ENCODE measurements around the gene KHDRBS1. TPM values are rescaled to one million over a fixed set of nuclear protein-coding genes. Genes with fewer than 3 reads are reported as not detected.
"Not testable (repeated sequence)": the region's sequence is repeated elsewhere in the genome, so short reads cannot be mapped to it uniquely, and the experiment has no call there.

The KHDRBS1 gene, protein sequence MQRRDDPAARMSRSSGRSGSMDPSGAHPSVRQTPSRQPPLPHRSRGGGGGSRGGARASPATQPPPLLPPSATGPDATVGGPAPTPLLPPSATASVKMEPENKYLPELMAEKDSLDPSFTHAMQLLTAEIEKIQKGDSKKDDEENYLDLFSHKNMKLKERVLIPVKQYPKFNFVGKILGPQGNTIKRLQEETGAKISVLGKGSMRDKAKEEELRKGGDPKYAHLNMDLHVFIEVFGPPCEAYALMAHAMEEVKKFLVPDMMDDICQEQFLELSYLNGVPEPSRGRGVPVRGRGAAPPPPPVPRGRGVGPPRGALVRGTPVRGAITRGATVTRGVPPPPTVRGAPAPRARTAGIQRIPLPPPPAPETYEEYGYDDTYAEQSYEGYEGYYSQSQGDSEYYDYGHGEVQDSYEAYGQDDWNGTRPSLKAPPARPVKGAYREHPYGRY
- total RNA-seq (2014; rRNA removed; shearing (Covaris generic)), result 54.4 and 59.0 TPM in 2 replicates

- DNase-seq (ENCODE audit: low read depth), result peak; percentile 98
Measured at GRCh38 chr1:32013386-32014198, at the start of gene KHDRBS1. Gene KHDRBS1 (plus strand): TSS chr1:32013868. CDS start chr1:32013996, 128 bp downstream.

DNA sequence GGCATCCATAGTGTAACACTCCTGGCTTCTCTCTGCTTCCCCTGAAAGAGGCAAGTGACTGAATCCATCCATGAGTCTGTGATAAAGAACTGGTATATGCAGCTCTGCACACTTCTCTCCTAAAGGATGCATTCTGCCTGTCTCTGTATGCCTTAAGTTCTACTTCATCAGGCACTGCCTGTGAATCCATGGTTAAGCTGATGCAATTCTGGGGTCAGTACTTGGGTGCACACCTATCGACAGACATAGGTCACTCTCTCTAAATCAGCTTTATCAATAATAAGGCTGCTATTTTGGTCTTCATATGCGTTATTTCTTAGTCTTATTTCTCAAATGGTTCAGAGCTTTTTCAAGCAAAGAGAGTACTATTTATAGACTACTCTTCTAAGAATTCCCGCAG, 42.8 kb upstream of the KHDRBS1 start:
- DNase-seq (ENCODE audit: low read depth), result no peak

DNA sequence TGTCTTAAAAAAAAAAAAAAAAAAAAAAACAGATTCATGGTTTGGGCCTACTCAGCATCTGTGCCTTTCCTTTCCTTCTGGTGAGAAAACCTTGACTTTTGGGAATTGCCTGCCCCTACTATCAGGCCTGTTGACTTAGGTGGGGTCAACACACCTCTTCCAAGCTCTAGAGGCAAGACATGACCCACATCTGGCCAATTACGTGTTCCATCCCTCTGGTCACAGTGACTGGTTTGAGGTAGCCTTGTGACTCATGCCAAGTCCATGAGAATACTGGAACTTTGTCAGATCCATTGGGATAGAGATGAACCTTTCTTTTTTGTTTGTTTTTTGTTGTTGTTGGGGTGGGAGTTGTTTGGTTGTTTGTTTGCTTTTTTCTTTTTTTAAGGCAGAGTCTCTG, 37.3 kb upstream of the KHDRBS1 start:
- peak; percentile 69 for DNase-seq (ENCODE audit: low read depth)

- peak; percentile 53 for DNase-seq (ENCODE audit: low read depth)
Measured at GRCh38 chr1:31977385-31978131, 36.1 kb upstream of the KHDRBS1 start.

DNA sequence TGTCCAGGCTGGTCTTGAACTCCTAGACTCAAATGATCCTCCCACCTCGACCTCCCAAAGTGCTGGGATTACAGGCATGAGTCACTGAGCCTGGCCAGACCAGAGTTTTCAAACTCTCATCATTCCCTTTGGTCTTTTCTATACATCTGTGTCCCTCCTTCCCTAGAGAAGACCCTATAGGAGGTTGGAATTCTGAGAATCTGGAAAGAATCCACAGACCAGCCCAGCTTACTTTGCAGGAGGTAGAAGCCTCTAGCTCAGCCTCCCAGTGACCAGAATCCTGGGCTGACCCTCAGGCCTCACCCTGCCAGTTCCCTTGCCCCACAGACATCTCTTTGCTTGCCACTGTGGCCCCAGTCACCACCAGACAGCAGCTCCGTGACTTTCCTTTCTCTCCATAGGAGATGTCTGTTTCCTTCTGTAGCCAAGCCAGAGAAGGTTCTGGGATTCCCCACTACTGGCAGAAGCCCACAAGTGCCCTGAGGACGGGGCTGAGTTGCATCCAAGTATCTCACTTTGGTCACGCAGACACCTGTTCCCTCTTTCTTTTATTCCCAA, 34.7 kb upstream of the KHDRBS1 start:
- no peak for DNase-seq (ENCODE audit: low read depth)

DNA sequence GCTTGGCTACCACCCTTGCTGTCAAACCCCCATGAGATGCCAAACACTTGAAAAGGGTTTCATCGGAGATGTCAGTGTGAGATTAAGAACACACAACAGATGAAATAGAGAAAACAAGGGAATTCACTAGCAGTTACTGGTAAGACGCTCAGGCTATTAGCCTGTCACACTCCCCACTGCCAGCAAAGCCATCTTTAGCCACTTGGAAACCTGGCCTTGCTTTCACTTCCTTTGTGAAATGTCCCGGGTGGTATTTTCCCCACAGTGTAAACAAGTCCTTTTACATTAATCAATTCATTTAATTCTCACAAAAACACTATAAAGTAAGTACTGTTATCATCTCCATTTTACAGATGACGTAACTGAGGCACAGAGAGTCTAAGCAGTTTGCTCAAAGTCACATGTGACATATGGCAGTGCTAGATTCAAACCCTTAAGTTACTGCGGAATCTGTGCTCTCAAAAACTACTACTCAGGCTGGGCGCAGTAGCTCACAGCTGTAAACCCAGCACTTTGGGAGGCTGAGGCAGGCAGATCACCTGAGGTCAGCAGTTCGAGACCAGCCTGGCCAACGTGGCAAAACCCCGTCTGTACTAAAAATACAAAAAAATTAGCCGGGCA, 32.7 kb upstream of the KHDRBS1 start:
- no peak for DNase-seq (ENCODE audit: low read depth)

DNA sequence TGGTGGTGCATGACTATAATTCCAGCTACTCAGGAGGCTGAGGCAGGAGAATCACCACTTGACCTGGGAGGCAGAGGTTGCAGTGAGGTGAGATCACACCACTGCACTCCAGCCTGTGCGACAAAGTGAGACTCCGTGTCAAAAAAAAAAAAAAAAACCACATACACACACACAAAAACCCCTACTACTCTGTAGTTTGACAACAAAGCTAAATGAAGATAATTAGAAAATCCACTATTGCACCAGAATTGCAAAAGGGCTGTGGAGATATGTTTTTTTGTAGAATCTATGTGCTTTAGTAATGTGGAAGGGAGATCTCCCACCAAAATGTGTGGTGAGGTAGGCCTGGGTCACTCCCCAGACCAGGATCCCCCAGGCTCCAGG, 32.2 kb upstream of the KHDRBS1 start:
- DNase-seq (ENCODE audit: low read depth), result no peak

GRCh38 chr1:31981972-31982371, 31.7 kb upstream of the KHDRBS1 start:
- DNase-seq (ENCODE audit: low read depth), result no peak

DNA sequence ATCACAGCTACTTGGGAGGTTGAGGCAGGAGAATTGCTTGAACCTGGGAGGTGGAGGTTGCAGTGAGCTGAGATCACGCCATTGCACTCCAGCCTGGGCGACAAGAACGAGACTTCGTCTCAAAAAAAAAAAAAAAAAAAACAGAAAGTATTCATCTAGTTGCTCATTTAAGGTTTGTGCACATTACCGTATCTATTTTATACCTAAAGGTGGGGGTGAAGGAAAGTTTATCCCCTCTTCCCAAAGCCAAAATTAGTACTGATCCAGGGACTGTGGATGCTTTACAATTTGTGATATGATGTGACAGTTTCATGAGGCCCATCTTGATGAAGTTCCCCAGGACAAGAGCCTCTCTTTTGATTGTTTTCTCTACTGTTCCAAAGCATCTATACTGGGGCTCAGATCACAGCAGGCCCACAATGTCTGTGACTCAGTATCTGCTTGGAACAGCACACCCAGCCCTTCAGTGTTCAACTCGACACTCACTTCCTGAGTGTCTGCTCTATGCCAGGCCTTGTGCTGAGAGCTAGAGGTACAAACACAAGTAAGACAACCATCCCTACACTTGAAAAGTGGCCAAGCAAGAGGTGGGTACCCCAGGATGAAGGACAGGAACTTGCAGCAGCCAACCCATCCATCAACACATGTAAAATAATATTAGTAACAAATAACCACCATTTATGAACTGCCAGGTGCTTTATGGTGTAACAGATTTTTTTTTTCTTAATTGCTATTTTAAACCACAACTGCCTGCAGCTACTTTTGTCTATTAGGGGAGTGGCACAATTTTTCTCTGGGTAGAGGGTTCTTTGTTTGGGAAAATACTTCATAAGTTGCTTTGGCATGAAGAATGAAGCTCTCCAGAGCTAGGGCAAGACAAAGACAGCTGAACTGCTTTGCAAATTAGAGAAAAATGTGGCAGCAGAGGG, 29.0 kb upstream of the KHDRBS1 start:
- DNase-seq (ENCODE audit: low read depth), result peak; percentile 35

DNA sequence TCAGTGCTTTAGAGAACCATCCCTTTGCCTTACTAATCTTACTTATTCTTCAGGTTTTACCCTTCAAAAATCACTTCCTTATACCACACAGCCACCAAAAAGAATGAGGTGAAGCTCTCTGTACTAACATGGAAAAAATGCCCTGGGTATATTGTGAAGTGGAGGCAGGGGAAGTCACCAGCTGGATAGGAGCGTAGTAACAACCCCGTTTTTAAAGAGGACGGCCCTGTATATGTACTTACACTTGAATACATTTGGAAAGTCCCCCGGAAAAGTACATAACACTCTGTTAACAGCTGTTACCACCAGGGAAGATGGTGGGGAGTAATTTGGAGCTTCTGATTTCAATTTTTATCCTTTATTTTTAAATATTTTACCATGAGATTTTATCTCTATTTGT, 28.2 kb upstream of the KHDRBS1 start:
- DNase-seq (ENCODE audit: low read depth), result no peak

DNA sequence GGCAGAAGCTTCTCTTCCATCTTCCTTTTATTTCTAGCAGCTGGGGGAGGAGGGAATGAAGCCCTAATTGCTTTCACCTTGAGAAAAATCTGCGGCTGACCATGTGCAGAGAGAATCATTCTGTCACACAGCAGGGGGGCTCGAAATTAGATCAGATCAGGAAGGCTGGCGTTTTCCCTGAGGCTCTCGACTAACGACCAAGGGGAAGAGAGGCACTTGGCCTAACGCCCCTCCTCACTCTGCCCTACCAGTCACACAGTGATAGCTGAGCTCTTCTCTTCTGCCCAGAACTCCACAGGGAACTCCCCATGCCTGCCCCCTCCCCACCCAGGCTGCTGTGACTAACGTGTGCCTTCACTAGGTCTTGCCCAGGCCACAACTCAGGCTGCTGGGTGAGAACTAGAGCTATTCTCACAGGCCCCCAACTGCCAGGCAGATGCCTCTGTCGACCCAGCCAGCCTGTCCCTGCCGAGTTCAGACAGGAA, 26.5 kb upstream of the KHDRBS1 start:
- no peak for DNase-seq (ENCODE audit: low read depth)

GRCh38 chr1:31989964-31990363, 23.7 kb upstream of the KHDRBS1 start:
- no peak for DNase-seq (ENCODE audit: low read depth)

DNA sequence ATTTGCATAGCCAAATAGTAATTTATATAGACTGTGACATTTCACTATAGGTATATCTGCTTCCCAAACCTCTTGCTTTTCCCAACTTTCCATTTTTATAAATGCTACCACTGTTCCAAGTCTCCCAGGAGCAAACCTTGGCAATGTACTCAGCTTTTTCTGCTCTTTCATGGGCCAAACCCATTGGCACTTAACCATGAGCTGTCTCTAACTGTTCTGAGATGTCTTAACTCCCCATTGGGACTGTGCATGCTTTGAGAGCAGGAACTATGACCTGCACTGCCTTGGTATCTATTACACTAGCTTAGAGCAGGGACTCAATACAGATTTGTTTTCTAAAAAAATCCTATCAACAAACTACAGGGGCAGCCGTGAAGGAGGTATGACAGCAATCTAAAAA, 22.5 kb upstream of the KHDRBS1 start:
- DNase-seq (ENCODE audit: low read depth), result no peak

DNA sequence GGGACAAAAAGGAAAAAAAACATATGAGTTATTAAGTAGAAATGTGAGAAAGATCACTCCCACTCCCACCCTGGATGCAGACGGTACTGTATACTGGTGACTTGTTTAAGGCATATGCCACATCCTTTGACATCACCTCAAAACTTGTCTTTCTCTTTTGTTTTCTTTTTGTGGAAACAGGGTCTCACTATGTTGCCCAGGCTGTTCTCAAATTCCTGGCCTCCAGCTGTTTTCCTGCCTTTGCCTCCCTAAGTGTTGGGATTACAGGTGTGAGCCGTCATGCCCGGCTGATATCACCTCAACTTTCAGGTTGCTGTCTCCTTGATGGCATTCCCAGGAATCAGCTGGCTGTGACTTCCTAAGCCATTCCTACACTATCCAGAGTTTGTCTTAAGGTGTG, 18.4 kb upstream of the KHDRBS1 start:
- no peak for DNase-seq (ENCODE audit: low read depth)

GRCh38 chr1:31996121-31996520, 17.5 kb upstream of the KHDRBS1 start:
- DNase-seq (ENCODE audit: low read depth), result not testable (repeated sequence)

GRCh38 chr1:32001863-32002262, 11.8 kb upstream of the KHDRBS1 start:
- DNase-seq (ENCODE audit: low read depth), result no peak

- not testable (repeated sequence) for DNase-seq (ENCODE audit: low read depth)
Measured at GRCh38 chr1:32002285-32002684, 11.4 kb upstream of the KHDRBS1 start.

DNA sequence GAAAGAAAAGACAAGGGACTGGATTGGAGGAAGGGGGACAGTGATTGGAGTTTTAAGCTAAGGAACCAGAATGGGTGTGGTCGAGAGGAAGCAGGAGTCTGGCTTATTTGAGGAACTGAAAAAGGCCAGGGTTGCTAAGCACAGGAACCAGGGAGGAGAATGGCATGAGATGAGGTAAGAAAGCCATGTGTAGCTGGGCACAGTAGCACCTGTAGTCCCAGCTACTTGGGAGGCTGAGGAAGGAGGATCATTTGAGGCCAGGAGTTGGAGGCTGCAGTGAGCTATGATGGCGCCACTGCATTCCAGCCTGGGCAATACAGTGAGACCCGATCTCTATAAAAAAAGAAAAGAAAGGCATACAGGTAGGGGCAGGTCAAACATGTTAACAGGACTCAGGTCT, 8.1 kb upstream of the KHDRBS1 start:
- no peak for DNase-seq (ENCODE audit: low read depth)

DNA sequence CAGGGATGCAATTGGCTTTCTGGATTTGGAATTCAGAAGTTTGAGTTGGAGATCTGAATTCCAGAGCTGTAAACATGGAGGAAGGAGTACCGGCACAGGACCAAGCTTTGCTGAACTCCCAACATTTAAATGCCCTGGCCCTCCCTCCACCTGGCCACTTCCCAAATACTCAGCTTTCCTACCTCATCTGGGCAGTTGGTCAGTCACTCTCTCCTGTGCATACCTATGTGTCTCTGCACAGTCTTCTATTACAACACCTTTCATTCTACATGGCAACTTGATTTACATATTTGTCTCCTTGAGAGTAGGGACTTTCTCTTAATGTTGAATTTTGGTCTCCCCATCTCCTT, 6.1 kb upstream of the KHDRBS1 start:
- DNase-seq (ENCODE audit: low read depth), result no peak

GRCh38 chr1:32010246-32010645, 3.4 kb upstream of the KHDRBS1 start:
- no peak for DNase-seq (ENCODE audit: low read depth)
